Tibial artery (tissue), 4 donors: ENCODE results near the gene EPHA1.

Experiments
- DNase-seq, 2 donors: peaks; one replicate each; pipeline ENCODE4 v3.0.0-alpha.2; 2019
- H3K27ac ChIP-seq, 2 donors: fragments of 200-600 bp; sonication (generic) in 1 of 2; 1 replicate in 1 of 2; 2 replicates in 1 of 2; pipeline ENCODE4 v1.5.1; 2018 to 2019; ENCODE audit warnings: mild to moderate bottlenecking in 1 of 2
- H3K27me3 ChIP-seq, 2 donors: fragments of 200-600 bp; sonication (generic) in 1 of 2; one replicate each; pipeline versions ENCODE4 v1.5.1 to v1.6.0; 2016 to 2019
- H3K36me3 ChIP-seq, 3 donors: fragments of 200-600 bp; sonication (generic) in 2 of 3; one replicate each; pipeline ENCODE4 v1.5.1; 2016 to 2019; ENCODE audit warnings: mild to moderate bottlenecking in 2 of 3
- H3K4me1 ChIP-seq, 4 donors: fragments of 200-600 bp; sonication (generic) in 2 of 4; 1 replicate in 3 of 4; 2 replicates in 1 of 4; pipeline ENCODE4 v1.5.1; 2016 to 2019
- H3K4me3 ChIP-seq, 2 donors: fragments of 200-600 bp; sonication (generic) in 1 of 2; 1 replicate in 1 of 2; 2 replicates in 1 of 2; pipeline ENCODE4 v1.5.1; 2018 to 2019; ENCODE audit warnings: mild to moderate bottlenecking in 2 of 2
- H3K9me3 ChIP-seq, 3 donors: fragments of 200-600 bp; sonication (generic) in 1 of 3; one replicate each; pipeline ENCODE4 v1.5.1; 2016 to 2019
- intact Hi-C: fragments of 100-400 bp; cut with DNase I; formaldehyde crosslinking; loops from one replicate; pipeline ENCODE4 v1.15.0; 2023; ENCODE audit warnings: low total_unique reads
- TF ChIP-seq, protein P1 (sequence below), 2 experiments: fragments of 200-600 bp in 1 of 2; fragments of 450-650 bp in 1 of 2; IDR thresholded peaks; one replicate each; pipeline ENCODE4 v1.5.1; 2017 to 2019; ENCODE audit warnings: antibody characterized with exemption in 2 of 2, mild to moderate bottlenecking in 1 of 2, moderate library complexity in 1 of 2

EPHA1 gene

GRCh38 chr7:143447466-143447865 is 38.8 kb upstream of the EPHA1 start:
- Histone ChIP-seq H3K4me3 (no peak overlapping the region), H3K27me3 (no peaks in the 10 kb centered on the region), H3K4me1 (no peaks in the 10 kb centered on the region), H3K27ac (no peak overlapping the region), H3K36me3 (no peaks in the 10 kb centered on the region), H3K9me3 (no peaks in the 10 kb centered on the region)
- intact Hi-C loops: no loop called here
- DNase-seq: no peak
- TF ChIP-seq, protein P1, sequence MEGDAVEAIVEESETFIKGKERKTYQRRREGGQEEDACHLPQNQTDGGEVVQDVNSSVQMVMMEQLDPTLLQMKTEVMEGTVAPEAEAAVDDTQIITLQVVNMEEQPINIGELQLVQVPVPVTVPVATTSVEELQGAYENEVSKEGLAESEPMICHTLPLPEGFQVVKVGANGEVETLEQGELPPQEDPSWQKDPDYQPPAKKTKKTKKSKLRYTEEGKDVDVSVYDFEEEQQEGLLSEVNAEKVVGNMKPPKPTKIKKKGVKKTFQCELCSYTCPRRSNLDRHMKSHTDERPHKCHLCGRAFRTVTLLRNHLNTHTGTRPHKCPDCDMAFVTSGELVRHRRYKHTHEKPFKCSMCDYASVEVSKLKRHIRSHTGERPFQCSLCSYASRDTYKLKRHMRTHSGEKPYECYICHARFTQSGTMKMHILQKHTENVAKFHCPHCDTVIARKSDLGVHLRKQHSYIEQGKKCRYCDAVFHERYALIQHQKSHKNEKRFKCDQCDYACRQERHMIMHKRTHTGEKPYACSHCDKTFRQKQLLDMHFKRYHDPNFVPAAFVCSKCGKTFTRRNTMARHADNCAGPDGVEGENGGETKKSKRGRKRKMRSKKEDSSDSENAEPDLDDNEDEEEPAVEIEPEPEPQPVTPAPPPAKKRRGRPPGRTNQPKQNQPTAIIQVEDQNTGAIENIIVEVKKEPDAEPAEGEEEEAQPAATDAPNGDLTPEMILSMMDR (IDR thresholded peaks at IDR 0.05): no peak

DNA sequence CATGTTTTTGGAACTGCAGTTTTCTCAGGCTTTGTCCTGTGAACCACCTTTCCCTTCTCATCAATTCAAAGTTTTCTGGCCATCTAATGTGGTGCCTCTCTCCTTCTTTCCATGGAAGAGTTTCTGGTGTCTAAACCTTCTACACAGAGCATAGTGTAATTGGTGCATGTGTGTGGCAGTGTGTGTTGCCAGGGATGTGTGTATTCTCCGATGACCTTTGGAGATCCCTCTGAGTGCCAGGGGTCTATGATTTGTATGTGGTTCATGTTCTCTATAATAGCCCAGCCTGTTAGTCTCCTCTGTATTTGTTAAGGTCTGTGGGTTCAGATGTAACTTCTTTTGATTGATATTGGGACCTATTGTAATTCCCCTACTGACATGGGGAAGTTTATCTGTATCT is 36.1 kb upstream of the EPHA1 start:
- intact Hi-C loops: no loop called here
- Histone ChIP-seq H3K27me3 (no peaks in the 10 kb centered on the region), H3K36me3 (no peaks in the 10 kb centered on the region), H3K27ac (no peak overlapping the region), H3K9me3 (no peaks in the 10 kb centered on the region), H3K4me1 (no peaks in the 10 kb centered on the region), H3K4me3 (no peak overlapping the region)
- TF ChIP-seq, protein P1 (IDR thresholded peaks at IDR 0.05): no peak
- DNase-seq: no peak

GRCh38 chr7:143444063-143444782 is 35.6 kb upstream of the EPHA1 start:
- H3K9me3 ChIP-seq: no peaks in the 10 kb centered on the region
- intact Hi-C loops: no loop called here
- H3K27ac ChIP-seq: no peak overlapping the region
- no peaks in the 10 kb centered on the region for H3K27me3 ChIP-seq
- TF ChIP-seq, protein P1 (IDR thresholded peaks at IDR 0.05): no peak
- no peaks in the 10 kb centered on the region for H3K4me1 ChIP-seq
- H3K4me3 ChIP-seq: no peak overlapping the region
- no peak for DNase-seq
- H3K36me3 ChIP-seq: no peaks in the 10 kb centered on the region

DNA sequence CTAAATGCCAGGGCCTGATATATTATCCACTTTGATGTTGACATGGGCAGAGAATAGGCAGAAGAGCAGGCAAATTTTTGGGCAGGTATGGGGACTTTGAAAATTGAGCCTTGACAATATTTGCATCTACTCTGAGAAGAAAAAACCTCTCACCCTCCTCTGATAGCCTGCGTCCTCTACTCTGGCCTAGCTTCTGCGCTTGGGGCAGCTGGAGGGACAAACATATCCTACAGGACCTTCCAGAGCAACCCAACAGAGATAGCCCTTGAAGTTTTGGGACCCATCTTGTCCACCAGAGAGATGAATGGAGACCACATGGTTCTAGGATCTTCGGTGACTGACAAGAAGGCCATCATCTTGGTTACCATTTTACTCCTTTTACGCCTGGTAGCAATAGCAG is 34.5 kb upstream of the EPHA1 start, which contains the start of gene TAS2R60:
Gene TAS2R60 (plus strand): TSS at position 301 of the 400 bp plus-strand sequence. CDS start 0 bp downstream, at position 301.
- TF ChIP-seq, protein P1 (IDR thresholded peaks at IDR 0.05): no peak

GRCh38 chr7:143439866-143440265 is 31.2 kb upstream of the EPHA1 start:
- H3K9me3 ChIP-seq: no peaks in the 10 kb centered on the region
- H3K27me3 ChIP-seq: no peaks in the 10 kb centered on the region
- no peaks in the 10 kb centered on the region for H3K4me1 ChIP-seq
- H3K27ac ChIP-seq: no peak overlapping the region
- no peak for DNase-seq
- intact Hi-C loops: no loop called here
- no peak overlapping the region for H3K4me3 ChIP-seq
- TF ChIP-seq, protein P1 (IDR thresholded peaks at IDR 0.05): no peak
- no peaks in the 10 kb centered on the region for H3K36me3 ChIP-seq

More for the DNA sequence above, 34.5 kb upstream of the EPHA1 start, which contains the start of gene TAS2R60:
- Histone ChIP-seq H3K4me3 (no peak within 1 kb of the TSS), H3K27me3 (no peaks in the 10 kb centered on the region), H3K4me1 (no peaks in the 10 kb centered on the region), H3K36me3 (no peaks in the 10 kb centered on the region), H3K27ac (no peak within 1 kb of the TSS), H3K9me3 (no peaks in the 10 kb centered on the region)
- intact Hi-C loops: no loop called here
- no peak for DNase-seq
